AG04449 (cell line): ENCODE data around the gene TXNRD2.

Experiments
- CTCF ChIA-PET: fragments of 350-600 bp; formaldehyde crosslinking; extraction: SDS; loops from one replicate; lab custom pipeline; 2021; ENCODE audit warnings: antibody characterized with exemption; lab: Yijun Ruan, JAX
- POLR2A ChIA-PET: fragments of 400-600, 350-600 bp; formaldehyde crosslinking; extraction: SDS; loops from one replicate; lab custom pipeline; 2020; ENCODE audit warnings: antibody characterized with exemption, inconsistent platforms; lab: Yijun Ruan, JAX
- DNase-seq: peaks from one replicate; pipeline ENCODE4 v3.0.0-alpha.2; 2010; ENCODE audit warnings: low read depth, low spot score
- H3K4me3 ChIP-seq: 2 replicates; pipeline ENCODE4 v1.5.1; 2011; ENCODE audit warnings: low read depth, mild to moderate bottlenecking, control low read depth, low read length
- TF ChIP-seq, protein P1 (sequence below): IDR thresholded peaks from one replicate; pipeline ENCODE4 v1.5.1; 2011; ENCODE audit warnings: mild to moderate bottlenecking, moderate library complexity, low read length, control low read depth, inconsistent platforms; ENCODE audit not compliant: insufficient read depth; ENCODE audit errors: missing control alignments

The TXNRD2 gene

GRCh38 chr22:19914201-19914943, 27.2 kb downstream of the TXNRD2 start:
- CTCF ChIA-PET, result interaction anchor here (0.7 to 11.5 kb wide), 5 partner anchors 10 to 282 kb away, joined by 4 to 444 read pairs (median 10); no protein-coding TSS in a partner anchor
- H3K4me3 ChIP-seq, result no peak overlapping the region
- POLR2A ChIA-PET, result no interaction called here
- DNase-seq, result no peak
- TF ChIP-seq, protein P1, sequence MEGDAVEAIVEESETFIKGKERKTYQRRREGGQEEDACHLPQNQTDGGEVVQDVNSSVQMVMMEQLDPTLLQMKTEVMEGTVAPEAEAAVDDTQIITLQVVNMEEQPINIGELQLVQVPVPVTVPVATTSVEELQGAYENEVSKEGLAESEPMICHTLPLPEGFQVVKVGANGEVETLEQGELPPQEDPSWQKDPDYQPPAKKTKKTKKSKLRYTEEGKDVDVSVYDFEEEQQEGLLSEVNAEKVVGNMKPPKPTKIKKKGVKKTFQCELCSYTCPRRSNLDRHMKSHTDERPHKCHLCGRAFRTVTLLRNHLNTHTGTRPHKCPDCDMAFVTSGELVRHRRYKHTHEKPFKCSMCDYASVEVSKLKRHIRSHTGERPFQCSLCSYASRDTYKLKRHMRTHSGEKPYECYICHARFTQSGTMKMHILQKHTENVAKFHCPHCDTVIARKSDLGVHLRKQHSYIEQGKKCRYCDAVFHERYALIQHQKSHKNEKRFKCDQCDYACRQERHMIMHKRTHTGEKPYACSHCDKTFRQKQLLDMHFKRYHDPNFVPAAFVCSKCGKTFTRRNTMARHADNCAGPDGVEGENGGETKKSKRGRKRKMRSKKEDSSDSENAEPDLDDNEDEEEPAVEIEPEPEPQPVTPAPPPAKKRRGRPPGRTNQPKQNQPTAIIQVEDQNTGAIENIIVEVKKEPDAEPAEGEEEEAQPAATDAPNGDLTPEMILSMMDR, result no peak

- ChIA-PET POLR2A (no interaction called here), CTCF (interaction anchor here (0.6 to 11.5 kb wide), 10 partner anchors 11 to 281 kb away, joined by 3 to 444 read pairs (median 4); no protein-coding TSS in a partner anchor)
- DNase-seq, result no peak
- TF ChIP-seq, protein P1, result no peak
- H3K4me3 ChIP-seq, result no peak overlapping the region
These were observed 28.2 kb downstream of the TXNRD2 start for GRCh38 chr22:19913337-19913936.

DNA sequence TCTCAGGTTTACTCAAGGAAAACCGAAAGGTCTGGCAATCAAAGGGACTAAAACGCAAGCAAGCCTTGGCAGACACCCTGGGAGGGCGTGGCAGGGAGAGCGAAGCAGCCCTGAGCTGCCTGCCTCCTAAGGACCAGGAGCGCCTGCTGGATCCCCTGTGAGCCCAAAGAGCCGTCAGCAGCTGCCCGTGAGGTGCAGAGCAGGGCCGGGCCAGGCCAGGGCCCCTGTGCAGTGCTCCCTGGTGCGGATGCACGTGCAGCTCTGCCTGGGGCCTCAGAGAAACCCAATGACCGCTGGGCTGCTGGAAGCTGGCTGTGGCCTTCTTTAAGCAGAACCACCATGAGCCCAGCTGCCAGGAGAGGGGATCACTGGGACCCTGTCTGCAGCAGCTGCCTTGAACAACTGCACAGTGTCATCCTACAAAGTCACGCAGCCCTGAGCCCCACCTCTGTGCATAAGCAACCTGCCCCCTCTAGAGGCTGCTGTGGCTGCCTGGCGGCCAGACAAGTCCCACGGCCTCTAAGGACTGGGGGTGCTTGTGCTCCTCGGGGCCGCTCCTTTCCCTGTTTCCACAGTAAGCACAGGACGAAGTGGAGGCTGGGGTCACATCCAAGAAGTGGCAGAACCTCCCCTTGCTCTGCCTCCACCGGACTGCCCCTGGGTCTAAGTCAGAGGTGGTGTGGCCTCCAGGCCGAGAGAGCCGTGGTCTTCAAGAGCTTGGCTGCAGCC, 29.2 kb downstream of the TXNRD2 start:
- TF ChIP-seq, protein P1, result no peak
- CTCF ChIA-PET, result interaction anchor here (1.3 to 11.5 kb wide), 6 partner anchors 8 to 181 kb away, joined by 3 to 444 read pairs (median 7); no protein-coding TSS in a partner anchor
- no peak overlapping the region for H3K4me3 ChIP-seq
- POLR2A ChIA-PET, result interaction anchor here (0.9 kb wide), 1 partner anchor 10 kb away, joined by 3 read pairs; no protein-coding TSS in a partner anchor
- no peak for DNase-seq

GRCh38 chr22:19911540-19912270, 29.9 kb downstream of the TXNRD2 start:
- H3K4me3 ChIP-seq, result no peak overlapping the region
- POLR2A ChIA-PET, result interaction anchor here (0.9 kb wide), 1 partner anchor 10 kb away, joined by 3 read pairs; no protein-coding TSS in a partner anchor
- DNase-seq, result no peak
- CTCF ChIA-PET, result interaction anchor here (0.8 to 11.5 kb wide), 11 partner anchors 9 to 180 kb away, joined by 3 to 444 read pairs (median 4); no protein-coding TSS in a partner anchor
- TF ChIP-seq, protein P1, result no peak

GRCh38 chr22:19910180-19910744, 31.4 kb downstream of the TXNRD2 start:
- ChIA-PET POLR2A (interaction anchor here (1.0 kb wide), 1 partner anchor 180 kb away, joined by 7 read pairs; no protein-coding TSS in a partner anchor), CTCF (interaction anchor here (0.6 to 11.5 kb wide), 41 partner anchors 8 to 278 kb away, joined by 3 to 444 read pairs (median 4); no protein-coding TSS in a partner anchor)
- no peak for DNase-seq
- TF ChIP-seq, protein P1, result no peak
- no peak overlapping the region for H3K4me3 ChIP-seq
